Ovary (tissue), 9 donors: ENCODE data around the gene BBS12. TPM values are rescaled to one million over a fixed set of nuclear protein-coding genes. Genes with fewer than 3 reads are reported as not detected.

ENCODE experiments used
- DNase-seq, 5 donors: peaks; one replicate each; pipeline ENCODE4 v3.0.0-alpha.2; 2019 to 2020
- H3K27ac ChIP-seq, 2 donors: fragments of 200-600 bp; one replicate each; pipeline versions ENCODE4 v1.5.1 to v1.8.0; 2019 to 2022
- H3K27me3 ChIP-seq: fragments of 200-600 bp; one replicate; pipeline ENCODE4 v1.8.0; 2022
- H3K36me3 ChIP-seq: fragments of 200-600 bp; sonication (generic); one replicate; pipeline ENCODE4 v1.5.1; 2019
- H3K4me1 ChIP-seq: one replicate; pipeline ENCODE4 v1.8.1; 2013; ENCODE audit warnings: mild to moderate bottlenecking, moderate library complexity; ENCODE audit not compliant: insufficient read depth
- H3K4me3 ChIP-seq: fragments of 200-600 bp; sonication (generic); one replicate; pipeline ENCODE4 v1.5.1; 2017
- H3K9me3 ChIP-seq, 2 donors: fragments of 200-600 bp in 1 of 2; sonication (generic) in 1 of 2; one replicate each; pipeline versions ENCODE4 v1.5.1 to v1.8.1; 2013 to 2019; ENCODE audit warnings: mild to moderate bottlenecking in 1 of 2, moderate library complexity in 1 of 2
- CTCF ChIP-seq, 3 donors: fragments of 450-650 bp in 2 of 3; fragments of 200-600 bp in 1 of 3; IDR thresholded peaks; one replicate each; pipeline versions ENCODE4 v1.5.1 to v1.8.0; 2016 to 2022; ENCODE audit warnings: antibody characterized with exemption in 3 of 3, mild to moderate bottlenecking in 1 of 3
- EP300 ChIP-seq: sonication (generic); formaldehyde crosslinking; IDR thresholded peaks from one replicate; pipeline ENCODE4 v1.6.1; 2017; ENCODE audit warnings: antibody characterized with exemption
- POLR2A ChIP-seq: fragments of 450-650 bp; IDR thresholded peaks from one replicate; pipeline ENCODE4 v1.6.1; 2017; ENCODE audit warnings: antibody characterized with exemption, mild to moderate bottlenecking, moderate library complexity
- WGBS, 3 donors: extraction: QIAGEN DNeasy Blood & Tissue Kit in 1 of 3; methylation state at CpG; one replicate each; pipeline versions ENCODE4 v1.1.5 to v1.1.7; 2013 to 2017; 5-methylcytosine and 5-hydroxymethylcytosine counted together
- intact Hi-C, 4 donors: fragments of 100-400 bp; cut with DNase I; formaldehyde crosslinking; loops; one replicate each; pipeline versions ENCODE4 v1.11.0 to v1.15.1; 2022 to 2023
- polyA plus RNA-seq, 2 donors: library from polyadenylated mRNA; stranded (reverse); fragments of 200-250 nt in 1 of 2; fragments of 350-450 nt in 1 of 2; fragmentation: Illumina TruSeq in 1 of 2; extraction: RNeasy Lipid Tissue Mini Kit (QIAGEN cat#74804) in 1 of 2; gene quantifications; one replicate each; pipeline ENCODE4 v1.2.3, GENCODE V29; 2013 to 2014
- total RNA-seq, 7 donors: library from RNA; depleted of rRNA in 2 of 7; stranded (reverse); fragments of >200 nt in 2 of 7; fragmentation: NEBNext Ultra II Directional in 3 of 7; extraction: Animal tissue kit (Norgen Biotek cat#: 25700) in 3 of 7; gene quantifications; one replicate each; pipeline versions ENCODE4 v1.1.0 to v1.2.4, GENCODE V29; 2016 to 2023
- donor health status: DM: no; HTN: no; CAD: no; lungs with moderate emphysema.
- donor health status: DM: no; HTN: no; CAD: no.
- donor health status: Bipolar disorder and iron deficiency.
- donor health status: DM: yes; HTN: yes; CAD: no.
- donor health status: DM: no; HTN: no; CAD: no.
- donor health status: DM: yes; HTN: yes; CAD: no.

Gene BBS12
- total and polyA plus RNA-seq, 9 donors, result 2.6 to 6.8 (median 3.8) TPM

- H3K27me3 ChIP-seq, result no peaks in the 10 kb centered on the region
- H3K4me1 ChIP-seq, result peaks cover 1% of the 10 kb centered on the region
- H3K36me3 ChIP-seq, result no peaks in the 10 kb centered on the region
- DNase-seq, result no peak
- H3K9me3 ChIP-seq, result no peaks in the 10 kb centered on the region
- no peak overlapping the region for H3K4me3 ChIP-seq
- intact Hi-C loops, result no loop called here
- H3K27ac ChIP-seq, result no peak overlapping the region
- TF ChIP-seq CTCF (IDR thresholded peaks at IDR 0.05) (no peak), EP300 (no peak), POLR2A (no peak)
These were observed 23.3 kb upstream of the BBS12 start for GRCh38 chr4:122709236-122709635.

- peaks cover 2% of the 10 kb centered on the region for H3K4me1 ChIP-seq
- intact Hi-C loops, result loop anchor here in 1 of 4 donors (10.0 kb wide), 1 partner anchor 106 kb away; no protein-coding TSS in a partner anchor
- H3K9me3 ChIP-seq, result no peaks in the 10 kb centered on the region
- H3K27ac ChIP-seq, result no peak overlapping the region
- no peaks in the 10 kb centered on the region for H3K36me3 ChIP-seq
- WGBS, 3 donors, result 92 to 93% (median 92%) methylated on average over 9 of the region's 9 CpGs
- no peak for DNase-seq
- no peaks in the 10 kb centered on the region for H3K27me3 ChIP-seq
- H3K4me3 ChIP-seq, result no peak overlapping the region
- TF ChIP-seq CTCF (IDR thresholded peaks at IDR 0.05) (no peak), POLR2A (no peak), EP300 (no peak)
These were observed 21.8 kb upstream of the BBS12 start for GRCh38 chr4:122710434-122711308.

GRCh38 chr4:122711919-122712318 is 20.6 kb upstream of the BBS12 start:
- Histone ChIP-seq H3K4me1 (peaks cover 2% of the 10 kb centered on the region), H3K36me3 (no peaks in the 10 kb centered on the region), H3K27ac (no peak overlapping the region), H3K27me3 (no peaks in the 10 kb centered on the region), H3K4me3 (no peak overlapping the region), H3K9me3 (no peaks in the 10 kb centered on the region)
- DNase-seq, result no peak
- intact Hi-C loops, result loop anchor here in 1 of 4 donors (10.0 kb wide), 1 partner anchor 107 kb away; no protein-coding TSS in a partner anchor
- TF ChIP-seq POLR2A (no peak), CTCF (IDR thresholded peaks at IDR 0.05) (no peak), EP300 (no peak)

GRCh38 chr4:122712782-122713181 is 19.7 kb upstream of the BBS12 start:
- Histone ChIP-seq H3K36me3 (no peaks in the 10 kb centered on the region), H3K4me1 (peaks cover 2% of the 10 kb centered on the region), H3K4me3 (no peak overlapping the region), H3K27me3 (no peaks in the 10 kb centered on the region), H3K27ac (no peak overlapping the region), H3K9me3 (no peaks in the 10 kb centered on the region)
- no peak for DNase-seq
- 94 to 98% (median 95%) methylated on average over 4 of the region's 4 CpGs for WGBS, 3 donors
- TF ChIP-seq CTCF (IDR thresholded peaks at IDR 0.05), result no peak
- no peak for TF ChIP-seq EP300
- TF ChIP-seq POLR2A, result no peak
- intact Hi-C loops, result loop anchor here in 1 of 4 donors (10.0 kb wide), 1 partner anchor 108 kb away; no protein-coding TSS in a partner anchor
